OCI-LY1 (cell line): ENCODE data around the gene FXYD3.

Experiments
- H2AFZ ChIP-seq: fragments of 200-600 bp; sonication (generic), shearing (Covaris generic); 2 replicates; pipeline ENCODE4 v1.6.0; 2014; ENCODE audit warnings: antibody characterized with exemption, mild to moderate bottlenecking, low read length
- H3F3A ChIP-seq: fragments of 200-600 bp; sonication (generic), shearing (Covaris generic); 2 replicates; pipeline ENCODE4 v1.6.0; 2014; ENCODE audit warnings: mild to moderate bottlenecking, antibody characterized with exemption, low read length, moderate library complexity; ENCODE audit not compliant: insufficient read depth
- H3K27ac ChIP-seq: fragments of 200-600 bp; sonication (generic); 2 replicates; pipeline ENCODE4 v1.5.1; 2014; ENCODE audit warnings: low read length, mixed run types, mild to moderate bottlenecking, low read depth; ENCODE audit not compliant: poor library complexity, severe bottlenecking
- H3K27me3 ChIP-seq: fragments of 200-600 bp; sonication (generic); 2 replicates; pipeline ENCODE4 v1.6.0; 2014; ENCODE audit warnings: antibody characterized with exemption, mild to moderate bottlenecking, low read length, moderate library complexity; ENCODE audit not compliant: insufficient read depth
- H3K36me3 ChIP-seq: fragments of 200-600 bp; sonication (generic); 2 replicates; pipeline ENCODE4 v1.6.1; 2014; ENCODE audit warnings: mild to moderate bottlenecking, antibody characterized with exemption, low read length, moderate library complexity, mixed read lengths; ENCODE audit not compliant: insufficient read depth
- H3K4me1 ChIP-seq: fragments of 200-600 bp; sonication (generic); 2 replicates; pipeline ENCODE4 v1.5.1; 2014; ENCODE audit warnings: mild to moderate bottlenecking, low read length, moderate library complexity; ENCODE audit not compliant: insufficient read depth, severe bottlenecking
- H3K4me2 ChIP-seq: fragments of 200-600 bp; sonication (generic), shearing (Covaris generic); 2 replicates; pipeline ENCODE4 v1.6.1; 2014; ENCODE audit warnings: low read length
- H3K4me3 ChIP-seq: fragments of 200-600 bp; sonication (generic); 2 replicates; pipeline ENCODE4 v1.5.1; 2014; ENCODE audit warnings: low read length, low read depth, mild to moderate bottlenecking, mixed read lengths; ENCODE audit not compliant: poor library complexity, severe bottlenecking
- H3K79me2 ChIP-seq: fragments of 200-600 bp; shearing (Covaris generic); 2 replicates; pipeline ENCODE4 v1.6.1; 2016; ENCODE audit warnings: mixed run types, low read length, mixed read lengths; ENCODE audit not compliant: insufficient read depth
- H3K9ac ChIP-seq: fragments of 200-600 bp; sonication (generic), shearing (Covaris generic); 2 replicates; pipeline ENCODE4 v1.6.1; 2014; ENCODE audit warnings: mild to moderate bottlenecking, low read length, mixed read lengths
- H3K9me2 ChIP-seq: fragments of 200-600 bp; sonication (generic), shearing (Covaris generic); 2 replicates; pipeline ENCODE4 v1.6.1; 2014; ENCODE audit warnings: low read depth, mild to moderate bottlenecking, low read length, mixed read lengths
- H3K9me3 ChIP-seq: fragments of 200-600 bp; shearing (Covaris generic); 2 replicates; pipeline ENCODE4 v1.6.1; 2014; ENCODE audit warnings: low read length, mixed read lengths
- H4K20me1 ChIP-seq: fragments of 200-600 bp; sonication (generic), shearing (Covaris generic); 2 replicates; pipeline ENCODE4 v1.6.0; 2016; ENCODE audit warnings: mild to moderate bottlenecking, low read length; ENCODE audit not compliant: insufficient read depth
- CTCF ChIP-seq: fragments of 200-600 bp; sonication (generic), shearing (Covaris generic); IDR thresholded peaks from 2 replicates; pipeline ENCODE4 v1.5.1; 2017; ENCODE audit warnings: mild to moderate bottlenecking, antibody characterized with exemption, low read length, moderate library complexity, mixed read lengths
- EZH2 ChIP-seq: fragments of 200-600 bp; sonication (generic), shearing (Covaris generic); IDR thresholded peaks from 2 replicates; pipeline ENCODE4 v1.8.0; 2017; ENCODE audit warnings: borderline replicate concordance, mixed run types, mild to moderate bottlenecking, antibody characterized with exemption, low read length, moderate library complexity, mixed read lengths

Gene FXYD3

GRCh38 chr19:35122687-35123551 lies 7.3 kb downstream of the FXYD3 start:
- no peak for TF ChIP-seq CTCF
- no peak for TF ChIP-seq EZH2
- no peaks in the 10 kb centered on the region for H3K36me3 ChIP-seq
- no peak overlapping the region for H3K9ac ChIP-seq
- H4K20me1 ChIP-seq, result no peaks in the 10 kb centered on the region
- H3K4me1 ChIP-seq, result peaks cover 14% of the 10 kb centered on the region
- no peaks in the 10 kb centered on the region for H3K79me2 ChIP-seq
- H3K4me3 ChIP-seq, result no peak overlapping the region
- no peaks in the 10 kb centered on the region for H3F3A ChIP-seq
- no peak overlapping the region for H3K27ac ChIP-seq
- no peaks in the 10 kb centered on the region for H3K9me3 ChIP-seq
- H2AFZ ChIP-seq, result no peak overlapping the region
- no peaks in the 10 kb centered on the region for H3K9me2 ChIP-seq
- H3K27me3 ChIP-seq, result no peaks in the 10 kb centered on the region; the same call in 1 of the 2 replicates
- no peak overlapping the region for H3K4me2 ChIP-seq

- peaks cover 14% of the 10 kb centered on the region for H3K4me1 ChIP-seq
- TF ChIP-seq CTCF, result no peak
- TF ChIP-seq EZH2, result no peak
- no peaks in the 10 kb centered on the region for H3F3A ChIP-seq
Measured at GRCh38 chr19:35123573-35123972, 8.0 kb downstream of the FXYD3 start.

GRCh38 chr19:35124098-35125060 lies 8.8 kb downstream of the FXYD3 start:
- H3K9me3 ChIP-seq, result no peaks in the 10 kb centered on the region
- H3K27me3 ChIP-seq, result no peaks in the 10 kb centered on the region; the same call in 1 of the 2 replicates
- H3K4me1 ChIP-seq, result peaks cover 14% of the 10 kb centered on the region
- H3K4me3 ChIP-seq, result peak overlapping the region; percentile 63
- peak overlapping the region; percentile 90 for H3K4me2 ChIP-seq
- H3F3A ChIP-seq, result no peaks in the 10 kb centered on the region
- no peaks in the 10 kb centered on the region for H4K20me1 ChIP-seq
- H3K27ac ChIP-seq, result no peak overlapping the region
- H3K36me3 ChIP-seq, result no peaks in the 10 kb centered on the region
- H3K9me2 ChIP-seq, result no peaks in the 10 kb centered on the region
- TF ChIP-seq EZH2, result no peak
- TF ChIP-seq CTCF, result no peak
- peak overlapping the region; percentile 62 for H3K9ac ChIP-seq
- H2AFZ ChIP-seq, result peak overlapping the region; percentile 54; the same call in 1 of the 2 replicates
- no peaks in the 10 kb centered on the region for H3K79me2 ChIP-seq

More at GRCh38 chr19:35123573-35123972, 8.0 kb downstream of the FXYD3 start:
- no peaks in the 10 kb centered on the region for H3K9me2 ChIP-seq
- H3K36me3 ChIP-seq, result no peaks in the 10 kb centered on the region
- H3K9ac ChIP-seq, result no peak overlapping the region
- H3K9me3 ChIP-seq, result no peaks in the 10 kb centered on the region
- H2AFZ ChIP-seq, result no peak overlapping the region
- H4K20me1 ChIP-seq, result no peaks in the 10 kb centered on the region
- H3K79me2 ChIP-seq, result no peaks in the 10 kb centered on the region
- no peaks in the 10 kb centered on the region; the same call in 1 of the 2 replicates for H3K27me3 ChIP-seq
- H3K27ac ChIP-seq, result no peak overlapping the region
- H3K4me3 ChIP-seq, result no peak overlapping the region
- H3K4me2 ChIP-seq, result no peak overlapping the region
